HCT116 (cell line): ENCODE data around the gene RHD.
"Not testable (repeated sequence)": the region's sequence is repeated elsewhere in the genome, so short reads cannot be mapped to it uniquely, and the experiment has no call there.

Experiments
- CTCF ChIP-seq, 3 experiments: fragments of 200-600 bp in 1 of 3; sonication (generic) in 1 of 3; IDR thresholded peaks in 2 of 3; conservative IDR thresholded peaks in 1 of 3; 2 replicates each; pipeline ENCODE4 v1.5.1; 2012 to 2017; ENCODE audit warnings: low read depth in 2 of 3, low read length in 2 of 3, antibody characterized with exemption in 1 of 3, borderline replicate concordance in 1 of 3, control low read depth in 1 of 3, mild to moderate bottlenecking in 1 of 3, mixed read lengths in 1 of 3, mixed run types in 1 of 3, moderate library complexity in 1 of 3; ENCODE audit not compliant: insufficient read depth in 1 of 3
- POLR2A ChIP-seq: IDR thresholded peaks from 2 replicates; pipeline ENCODE4 v1.7.0; 2011; ENCODE audit warnings: borderline replicate concordance; ENCODE audit not compliant: insufficient read depth, insufficient read length; ENCODE audit errors: extremely low read depth
- POLR2AphosphoS5 ChIP-seq: IDR thresholded peaks from 2 replicates; pipeline ENCODE4 v1.6.1; 2011; ENCODE audit warnings: mild to moderate bottlenecking, low read depth, low read length, moderate library complexity

- TF ChIP-seq POLR2AphosphoS5; POLR2A; CTCF (IDR thresholded peaks at IDR 0.05 in 2 of 3, conservative IDR thresholded peaks at IDR 0.05 in 1 of 3; ENCODE audit: borderline replicate concordance in 1 of 3, insufficient read depth in 1 of 3, low read depth in 2 of 3, low read length in 2 of 3): not testable (repeated sequence)
These were observed 16.3 kb downstream of the RHD start for GRCh38 chr1:25288573-25289101.
